ENCODE results near the gene PRKCB. TPM values are rescaled to one million over a fixed set of nuclear protein-coding genes. Genes with fewer than 3 reads are reported as not detected.

The PRKCB gene
- total and polyA plus RNA-seq, 12 donors = 0.30 to 8.8 (median 1.1) TPM

DNA sequence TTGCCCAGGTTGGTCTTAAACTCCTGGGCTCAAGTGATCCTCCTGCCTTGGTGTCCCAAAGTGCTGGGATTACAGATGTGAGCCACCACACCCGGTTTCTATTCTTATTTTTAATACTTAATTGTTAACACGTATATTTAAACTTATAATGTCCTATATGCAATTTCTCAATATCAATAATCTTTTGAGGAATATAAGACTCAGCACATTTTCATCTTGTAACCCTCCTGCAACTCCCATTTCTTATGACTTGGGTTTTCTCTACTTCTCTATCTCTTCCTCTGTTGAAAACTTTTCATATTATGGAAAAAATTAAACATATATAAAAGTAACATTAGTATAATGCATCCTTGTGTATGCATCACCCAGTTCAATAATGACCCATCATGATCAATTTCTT lies 150.7 kb downstream of the PRKCB start:
- H3K27me3 ChIP-seq = peaks cover 0 to 6% (median 0%) of the 10 kb centered on the region in 7 donors
- H3K4me3 ChIP-seq = no peak overlapping the region
- DNase-seq (no peak), ATAC-seq (no peak)
- intact Hi-C loops (cut with DNase I) = no loop called here
- no peaks in the 10 kb centered on the region for H3K36me3 ChIP-seq
- no peaks in the 10 kb centered on the region for H3K4me1 ChIP-seq
- TF ChIP-seq, protein P1, sequence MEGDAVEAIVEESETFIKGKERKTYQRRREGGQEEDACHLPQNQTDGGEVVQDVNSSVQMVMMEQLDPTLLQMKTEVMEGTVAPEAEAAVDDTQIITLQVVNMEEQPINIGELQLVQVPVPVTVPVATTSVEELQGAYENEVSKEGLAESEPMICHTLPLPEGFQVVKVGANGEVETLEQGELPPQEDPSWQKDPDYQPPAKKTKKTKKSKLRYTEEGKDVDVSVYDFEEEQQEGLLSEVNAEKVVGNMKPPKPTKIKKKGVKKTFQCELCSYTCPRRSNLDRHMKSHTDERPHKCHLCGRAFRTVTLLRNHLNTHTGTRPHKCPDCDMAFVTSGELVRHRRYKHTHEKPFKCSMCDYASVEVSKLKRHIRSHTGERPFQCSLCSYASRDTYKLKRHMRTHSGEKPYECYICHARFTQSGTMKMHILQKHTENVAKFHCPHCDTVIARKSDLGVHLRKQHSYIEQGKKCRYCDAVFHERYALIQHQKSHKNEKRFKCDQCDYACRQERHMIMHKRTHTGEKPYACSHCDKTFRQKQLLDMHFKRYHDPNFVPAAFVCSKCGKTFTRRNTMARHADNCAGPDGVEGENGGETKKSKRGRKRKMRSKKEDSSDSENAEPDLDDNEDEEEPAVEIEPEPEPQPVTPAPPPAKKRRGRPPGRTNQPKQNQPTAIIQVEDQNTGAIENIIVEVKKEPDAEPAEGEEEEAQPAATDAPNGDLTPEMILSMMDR (IDR thresholded peaks at IDR 0.05) = no peak
- no peak overlapping the region for H3K27ac ChIP-seq
- peaks cover 0 to 7% (median 0%) of the 10 kb centered on the region in 11 donors for H3K9me3 ChIP-seq
- WGBS, 2 donors = 80 to 81% methylated on average over 2 of the region's 2 CpGs

DNA sequence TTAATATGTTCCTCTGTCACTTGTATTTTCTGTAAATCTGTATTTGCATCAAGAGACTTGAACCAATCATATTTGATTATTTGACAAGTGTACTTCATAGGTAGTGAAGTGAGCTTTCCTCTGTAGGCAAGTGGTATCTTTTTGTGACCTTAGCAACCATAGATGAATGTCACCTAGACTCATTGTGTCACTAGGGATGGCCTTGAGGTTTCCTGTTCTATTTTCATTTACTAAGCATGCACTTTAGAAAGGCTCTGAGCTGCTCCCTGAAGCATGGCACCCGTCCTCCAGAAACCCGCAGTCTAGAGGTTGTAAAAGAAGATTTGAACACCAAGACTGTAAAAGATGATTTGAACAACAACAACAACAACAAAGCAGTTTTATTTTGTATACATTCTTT lies 151.7 kb downstream of the PRKCB start:
- no peak for ATAC-seq
- Histone ChIP-seq H3K4me3 (no peak overlapping the region), H3K4me1 (no peaks in the 10 kb centered on the region), H3K36me3 (no peaks in the 10 kb centered on the region), H3K27ac (no peak overlapping the region), H3K9me3 (peaks cover 0 to 7% (median 0%) of the 10 kb centered on the region in 11 donors), H3K27me3 (peaks cover 0 to 6% (median 0%) of the 10 kb centered on the region in 7 donors)
- TF ChIP-seq, protein P1 (IDR thresholded peaks at IDR 0.05) = no peak
- WGBS, 2 donors = 90 to 93% methylated on average over 2 of the region's 2 CpGs
- intact Hi-C loops (cut with DNase I) = no loop called here
- DNase-seq = no peak

DNA sequence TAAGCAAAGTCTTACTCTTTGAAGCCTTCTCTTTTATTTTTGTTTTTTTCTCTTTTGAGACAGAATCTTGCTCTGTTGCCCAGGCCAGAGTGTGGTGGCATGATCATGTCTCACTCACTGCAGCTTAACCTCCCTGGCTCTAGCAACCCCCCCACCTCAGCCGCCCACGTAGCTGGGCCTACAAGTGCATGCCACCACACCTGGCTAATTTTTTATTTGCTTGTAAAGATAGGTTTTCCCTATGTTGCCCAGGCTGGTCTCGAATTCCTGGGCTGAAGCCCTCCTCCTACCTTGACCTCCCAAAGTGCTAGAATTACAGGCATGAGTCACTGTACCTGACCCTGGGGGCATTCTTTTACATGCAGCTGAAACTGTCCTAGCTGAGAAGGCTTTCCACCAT lies 154.7 kb downstream of the PRKCB start:
- ATAC-seq (no peak), DNase-seq (no peak)
- no peak overlapping the region for H3K27ac ChIP-seq
- no peak overlapping the region for H3K4me3 ChIP-seq
- no peaks in the 10 kb centered on the region for H3K36me3 ChIP-seq
- peaks cover 0 to 7% (median 0%) of the 10 kb centered on the region in 11 donors for H3K9me3 ChIP-seq
- TF ChIP-seq, protein P1 (IDR thresholded peaks at IDR 0.05) = no peak
- intact Hi-C loops (cut with DNase I) = loop anchor here in 1 of 10 donors (10.0 kb wide), 1 partner anchor 56 kb away; no protein-coding TSS in a partner anchor
- H3K27me3 ChIP-seq = peaks cover 0 to 3% (median 0%) of the 10 kb centered on the region in 7 donors
- no peaks in the 10 kb centered on the region for H3K4me1 ChIP-seq
- 85 to 86% methylated on average over 3 of the region's 3 CpGs for WGBS, 2 donors

DNA sequence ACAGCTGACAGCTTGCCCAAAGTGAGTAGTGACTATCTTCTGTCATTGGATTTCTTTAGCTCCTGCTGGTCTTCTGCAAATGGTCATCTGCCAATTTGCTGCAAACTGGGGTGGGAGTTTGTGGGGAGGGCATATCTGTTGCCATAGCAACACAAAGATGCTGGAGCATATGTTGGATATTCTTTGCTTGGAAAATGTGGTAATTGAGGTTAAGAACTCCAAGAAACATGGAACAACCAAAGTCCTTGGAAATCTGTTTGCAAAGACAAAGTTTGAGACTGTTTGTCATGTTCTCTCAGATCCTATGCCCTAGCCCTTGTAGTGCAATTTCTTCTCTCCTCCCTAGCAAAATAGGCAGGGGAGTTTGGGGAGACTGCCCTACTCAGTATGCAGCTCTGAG lies 155.3 kb downstream of the PRKCB start:
- DNase-seq = no peak
- intact Hi-C loops (cut with DNase I) = loop anchor here in 1 of 10 donors (10.0 kb wide), 1 partner anchor 56 kb away; no protein-coding TSS in a partner anchor
- Histone ChIP-seq H3K9me3 (peaks cover 0 to 7% (median 0%) of the 10 kb centered on the region in 11 donors), H3K4me3 (no peak overlapping the region), H3K36me3 (no peaks in the 10 kb centered on the region), H3K4me1 (no peaks in the 10 kb centered on the region), H3K27ac (no peak overlapping the region), H3K27me3 (peaks cover 0 to 5% (median 0%) of the 10 kb centered on the region in 7 donors)
- TF ChIP-seq, protein P1 (IDR thresholded peaks at IDR 0.05) = no peak
- no peak for ATAC-seq
